Mesenchymal stem cell (in vitro differentiated cells and primary cell): ENCODE results near the gene AGAP1.
A peak's percentile ranks its signal among the peaks of the same experiment; 100 is the strongest.

Source experiments
- DNase-seq: peaks from one replicate; pipeline ENCODE4 v3.0.0-alpha.2; 2013
- H2AFZ ChIP-seq: one replicate; pipeline ENCODE4 v1.6.1; 2013; ENCODE audit warnings: low read depth, mild to moderate bottlenecking, control low read depth, inconsistent platforms, low read length, moderate library complexity
- H2AK5ac ChIP-seq: 2 replicates; pipeline ENCODE4 v1.6.1; 2013; ENCODE audit warnings: low read length, moderate library complexity, mild to moderate bottlenecking, inconsistent platforms; ENCODE audit not compliant: severe bottlenecking
- H2BK120ac ChIP-seq: one replicate; pipeline ENCODE4 v1.6.1; 2013; ENCODE audit warnings: low read depth, mild to moderate bottlenecking, inconsistent platforms, low read length, moderate library complexity
- H2BK12ac ChIP-seq, 2 experiments: one replicate each; pipeline ENCODE4 v1.6.1; 2013; ENCODE audit warnings: inconsistent platforms in 2 of 2, low read length in 2 of 2, mild to moderate bottlenecking in 2 of 2, moderate library complexity in 2 of 2, control low read depth in 1 of 2
- H2BK15ac ChIP-seq: one replicate; pipeline ENCODE4 v1.6.1; 2013; ENCODE audit warnings: mild to moderate bottlenecking, low read depth, inconsistent platforms; ENCODE audit not compliant: poor library complexity, severe bottlenecking
- H2BK5ac ChIP-seq: 2 replicates; pipeline ENCODE4 v1.6.1; 2013; ENCODE audit warnings: low read depth, mild to moderate bottlenecking, low read length, control low read depth, inconsistent platforms; ENCODE audit not compliant: poor library complexity, severe bottlenecking
- H3K14ac ChIP-seq, 2 experiments: one replicate each; pipeline ENCODE4 v1.6.1; 2013; ENCODE audit warnings: inconsistent platforms in 2 of 2, low read length in 2 of 2, control low read depth in 1 of 2, mild to moderate bottlenecking in 1 of 2, moderate library complexity in 1 of 2
- H3K18ac ChIP-seq, 2 experiments: one replicate each; pipeline ENCODE4 v1.6.1; 2013; ENCODE audit warnings: inconsistent platforms in 2 of 2, low read length in 2 of 2, control low read depth in 1 of 2, low read depth in 1 of 2, mild to moderate bottlenecking in 1 of 2
- H3K23ac ChIP-seq, 2 experiments: one replicate each; pipeline ENCODE4 v1.6.1; 2013; ENCODE audit warnings: inconsistent platforms in 2 of 2, low read length in 2 of 2, mild to moderate bottlenecking in 2 of 2, moderate library complexity in 2 of 2, control low read depth in 1 of 2
- H3K27ac ChIP-seq: 2 replicates; pipeline ENCODE4 v1.5.1; 2013; ENCODE audit warnings: mild to moderate bottlenecking, moderate library complexity, low read length, control low read depth, inconsistent platforms; ENCODE audit not compliant: poor library complexity, severe bottlenecking
- H3K27me3 ChIP-seq, 2 experiments: 2 replicates each; pipeline versions ENCODE4 v1.6.1 to v1.7.0; 2013; ENCODE audit warnings: low read length in 2 of 2, mild to moderate bottlenecking in 2 of 2, moderate library complexity in 2 of 2, control low read depth in 1 of 2, inconsistent platforms in 1 of 2; ENCODE audit not compliant: control insufficient read depth in 1 of 2, insufficient read depth in 1 of 2
- H3K36me3 ChIP-seq, 2 experiments: 2 replicates each; pipeline versions ENCODE4 v1.6.1 to v1.7.0; 2013; ENCODE audit warnings: low read length in 2 of 2, control low read depth in 1 of 2, inconsistent platforms in 1 of 2, low read depth in 1 of 2, mild to moderate bottlenecking in 1 of 2; ENCODE audit not compliant: insufficient read depth in 2 of 2, control insufficient read depth in 1 of 2
- H3K4ac ChIP-seq, 2 experiments: one replicate each; pipeline ENCODE4 v1.6.1; 2013; ENCODE audit warnings: inconsistent platforms in 2 of 2, low read length in 2 of 2, mild to moderate bottlenecking in 2 of 2, moderate library complexity in 2 of 2, control low read depth in 1 of 2, low read depth in 1 of 2
- H3K4me1 ChIP-seq: 2 replicates; pipeline ENCODE4 v1.6.1; 2013; ENCODE audit warnings: low read depth, low read length, control low read depth; ENCODE audit not compliant: control insufficient read depth, insufficient read depth
- H3K4me2 ChIP-seq: 2 replicates; pipeline ENCODE4 v1.6.1; 2013; ENCODE audit warnings: low read length, mild to moderate bottlenecking, inconsistent platforms; ENCODE audit not compliant: poor library complexity, severe bottlenecking
- H3K4me3 ChIP-seq, 2 experiments: 2 replicates each; pipeline versions ENCODE4 v1.5.1 to v1.7.0; 2013; ENCODE audit warnings: low read length in 2 of 2, mild to moderate bottlenecking in 2 of 2, control low read depth in 1 of 2, low read depth in 1 of 2; ENCODE audit not compliant: insufficient read depth in 1 of 2
- H3K79me1 ChIP-seq: replicated peaks from 2 replicates; pipeline ENCODE4 v1.6.1; 2013; ENCODE audit warnings: mild to moderate bottlenecking, control low read depth, low read length, inconsistent platforms; ENCODE audit not compliant: poor library complexity, severe bottlenecking
- H3K9ac ChIP-seq: 2 replicates; pipeline ENCODE4 v1.7.0; 2013; ENCODE audit warnings: mild to moderate bottlenecking, low read length, moderate library complexity
- H3K9me3 ChIP-seq: 2 replicates; pipeline ENCODE4 v1.7.0; 2013; ENCODE audit warnings: mild to moderate bottlenecking, low read length; ENCODE audit not compliant: control insufficient read depth
- H4K8ac ChIP-seq: one replicate; pipeline ENCODE4 v1.6.1; 2013; ENCODE audit warnings: inconsistent platforms, mild to moderate bottlenecking, low read length, moderate library complexity
- H4K91ac ChIP-seq: one replicate; pipeline ENCODE4 v1.6.1; 2013; ENCODE audit warnings: mild to moderate bottlenecking, low read length, inconsistent platforms
- WGBS: methylation state at CpG from one replicate; pipeline ENCODE4 v1.1.7; 2013; ENCODE audit warnings: mixed read lengths; 5-methylcytosine and 5-hydroxymethylcytosine counted together

Gene AGAP1

GRCh38 chr2:235713189-235713588, 219.3 kb downstream of the AGAP1 start:
- H3K36me3 ChIP-seq = peaks cover 16 to 27% of the 10 kb centered on the region in 2 experiments
- no peak overlapping the region for H3K4me2 ChIP-seq
- peaks cover 13% of the 10 kb centered on the region for H3K4me1 ChIP-seq
- H4K91ac ChIP-seq = no peak overlapping the region
- no peak overlapping the region for H4K8ac ChIP-seq
- H3K27me3 ChIP-seq = no peaks in the 10 kb centered on the region
- no peak overlapping the region for H3K18ac ChIP-seq
- H2BK120ac ChIP-seq = no peak overlapping the region
- H3K4ac ChIP-seq = no peak overlapping the region
- no peak for DNase-seq
- no peak overlapping the region for H2BK15ac ChIP-seq
- no peak overlapping the region for H2BK5ac ChIP-seq
- no peak overlapping the region for H3K14ac ChIP-seq
- H3K79me1 ChIP-seq = peaks cover 56% of the 10 kb centered on the region
- no peak overlapping the region for H3K9ac ChIP-seq
- H3K9me3 ChIP-seq = no peaks in the 10 kb centered on the region
- no peak overlapping the region for H3K23ac ChIP-seq
- no peak overlapping the region for H3K4me3 ChIP-seq
- H2BK12ac ChIP-seq = no peak overlapping the region
- WGBS = 96% methylated on average over 9 of the region's 9 CpGs
- no peak overlapping the region for H2AK5ac ChIP-seq
- H3K27ac ChIP-seq = no peak overlapping the region
- H2AFZ ChIP-seq = no peak overlapping the region

GRCh38 chr2:235715601-235716000, 221.8 kb downstream of the AGAP1 start:
- Histone ChIP-seq H3K18ac (no peak overlapping the region), H3K9ac (no peak overlapping the region), H3K9me3 (no peaks in the 10 kb centered on the region), H2BK120ac (no peak overlapping the region), H4K8ac (no peak overlapping the region), H3K27me3 (no peaks in the 10 kb centered on the region), H4K91ac (no peak overlapping the region), H3K27ac (no peak overlapping the region), H2AFZ (no peak overlapping the region), H2BK12ac (no peak overlapping the region), H2BK5ac (no peak overlapping the region), H3K4me3 (peak overlapping the region in 1 of 2 experiments; percentile 8), H3K36me3 (peaks cover 11 to 15% of the 10 kb centered on the region in 2 experiments), H3K23ac (no peak overlapping the region), H3K4me1 (peaks cover 7% of the 10 kb centered on the region), H3K4ac (no peak overlapping the region), H3K79me1 (peaks cover 48% of the 10 kb centered on the region), H3K4me2 (no peak overlapping the region), H3K14ac (no peak overlapping the region), H2AK5ac (no peak overlapping the region), H2BK15ac (peak overlapping the region; percentile 49)
- WGBS = 98% methylated on average over 6 of the region's 10 CpGs
- DNase-seq = no peak

GRCh38 chr2:235716875-235717496, 223.1 kb downstream of the AGAP1 start:
- Histone ChIP-seq H4K8ac (no peak overlapping the region), H2BK120ac (no peak overlapping the region), H2AK5ac (no peak overlapping the region), H2BK15ac (no peak overlapping the region), H3K4me3 (no peak overlapping the region), H4K91ac (no peak overlapping the region), H3K36me3 (peaks cover 0 to 11% of the 10 kb centered on the region in 2 experiments), H3K23ac (no peak overlapping the region), H3K9me3 (no peaks in the 10 kb centered on the region), H2BK12ac (no peak overlapping the region), H3K4ac (no peak overlapping the region), H3K27ac (no peak overlapping the region), H2AFZ (no peak overlapping the region), H2BK5ac (no peak overlapping the region), H3K14ac (no peak overlapping the region), H3K79me1 (peaks cover 41% of the 10 kb centered on the region), H3K18ac (no peak overlapping the region), H3K27me3 (no peaks in the 10 kb centered on the region), H3K9ac (no peak overlapping the region), H3K4me1 (peaks cover 7% of the 10 kb centered on the region), H3K4me2 (no peak overlapping the region)
- peak; percentile 64 for DNase-seq
- WGBS = 61% methylated on average over 13 of the region's 13 CpGs

GRCh38 chr2:235719146-235719942, 225.5 kb downstream of the AGAP1 start:
- Histone ChIP-seq H3K23ac (no peak overlapping the region), H3K27ac (no peak overlapping the region), H3K4me2 (no peak overlapping the region), H3K9ac (no peak overlapping the region), H3K18ac (no peak overlapping the region), H2BK12ac (no peak overlapping the region), H2BK120ac (no peak overlapping the region), H4K91ac (no peak overlapping the region), H3K4me1 (peaks cover 5% of the 10 kb centered on the region), H3K14ac (no peak overlapping the region), H3K79me1 (peaks cover 42% of the 10 kb centered on the region), H3K4me3 (no peak overlapping the region), H3K9me3 (no peaks in the 10 kb centered on the region), H3K27me3 (no peaks in the 10 kb centered on the region), H2BK5ac (no peak overlapping the region), H2AK5ac (no peak overlapping the region), H4K8ac (no peak overlapping the region), H2AFZ (no peak overlapping the region), H3K36me3 (peaks cover 0 to 24% of the 10 kb centered on the region in 2 experiments), H2BK15ac (no peak overlapping the region), H3K4ac (no peak overlapping the region)
- 83% methylated on average over 4 of the region's 7 CpGs for WGBS
- DNase-seq = no peak
